GM18873 (cell line): ENCODE results near the gene PRELP.

ENCODE experiments used
- ATAC-seq: cut with Tn5 transposase; IDR thresholded peaks from one replicate; pipeline ENCODE4 v1.9.1; 2021; ENCODE audit warnings: mild to moderate bottlenecking, moderate library complexity, moderate number of reproducible peaks; ENCODE audit not compliant: unreplicated experiment, low FRiP score

Gene PRELP

GRCh38 chr1:203521074-203521794 lies 45.6 kb downstream of the PRELP start:
- no peak for ATAC-seq

- no peak for ATAC-seq
Observed at GRCh38 chr1:203521812-203522211, 46.2 kb downstream of the PRELP start.

- no peak for ATAC-seq
Observed at GRCh38 chr1:203522237-203522636, 46.6 kb downstream of the PRELP start.

GRCh38 chr1:203523667-203524066 lies 48.1 kb downstream of the PRELP start:
- no peak for ATAC-seq

GRCh38 chr1:203524152-203524551 lies 48.5 kb downstream of the PRELP start:
- ATAC-seq: no peak

GRCh38 chr1:203524824-203525223 lies 49.2 kb downstream of the PRELP start:
- ATAC-seq: no peak

- no peak for ATAC-seq
Observed at GRCh38 chr1:203525685-203526084, 50.1 kb downstream of the PRELP start.

- ATAC-seq: no peak
Observed at GRCh38 chr1:203526130-203526529, 50.5 kb downstream of the PRELP start.

GRCh38 chr1:203526572-203526971 lies 51.0 kb downstream of the PRELP start:
- no peak for ATAC-seq

GRCh38 chr1:203527013-203527412 lies 51.4 kb downstream of the PRELP start:
- no peak for ATAC-seq

GRCh38 chr1:203528063-203528462 lies 52.5 kb downstream of the PRELP start:
- ATAC-seq: no peak

- no peak for ATAC-seq
Observed at GRCh38 chr1:203528976-203529835, 53.6 kb downstream of the PRELP start.

GRCh38 chr1:203531063-203531462 lies 55.5 kb downstream of the PRELP start:
- ATAC-seq: no peak

- no peak for ATAC-seq
Observed at GRCh38 chr1:203534012-203534411, 58.4 kb downstream of the PRELP start.

GRCh38 chr1:203534526-203534925 lies 58.9 kb downstream of the PRELP start:
- ATAC-seq: no peak

GRCh38 chr1:203536575-203536974 lies 61.0 kb downstream of the PRELP start:
- ATAC-seq: no peak

- no peak for ATAC-seq
Observed at GRCh38 chr1:203536980-203537455, 61.4 kb downstream of the PRELP start.

GRCh38 chr1:203537806-203538464 lies 62.3 kb downstream of the PRELP start:
- no peak for ATAC-seq

GRCh38 chr1:203538726-203539125 lies 63.1 kb downstream of the PRELP start:
- no peak for ATAC-seq

- no peak for ATAC-seq
Observed at GRCh38 chr1:203539831-203540546, 64.4 kb downstream of the PRELP start.
